Measurements from ENCODE around the gene CYP2C9.
"Not testable (repeated sequence)": the region's sequence is repeated elsewhere in the genome, so short reads cannot be mapped to it uniquely, and the experiment has no call there.

The CYP2C9 gene

DNA sequence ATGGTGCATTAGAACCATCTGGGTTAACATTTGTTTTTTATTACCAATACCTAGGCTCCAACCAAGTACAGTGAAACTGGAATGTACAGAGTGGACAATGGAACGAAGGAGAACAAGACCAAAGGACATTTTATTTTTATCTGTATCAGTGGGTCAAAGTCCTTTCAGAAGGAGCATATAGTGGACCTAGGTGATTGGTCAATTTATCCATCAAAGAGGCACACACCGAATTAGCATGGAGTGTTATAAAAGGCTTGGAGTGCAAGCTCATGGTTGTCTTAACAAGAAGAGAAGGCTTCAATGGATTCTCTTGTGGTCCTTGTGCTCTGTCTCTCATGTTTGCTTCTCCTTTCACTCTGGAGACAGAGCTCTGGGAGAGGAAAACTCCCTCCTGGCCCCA, at the start of gene CYP2C9:
CYP2C9 (plus strand) TSS at position 276 of the 400 bp plus-strand sequence; CDS start at position 301, 25 bp downstream.
- no peak for DNase-seq

GRCh38 chr10:94889123-94889522, 49.3 kb upstream of the CYP2C9 start:
- no peak for DNase-seq

DNA sequence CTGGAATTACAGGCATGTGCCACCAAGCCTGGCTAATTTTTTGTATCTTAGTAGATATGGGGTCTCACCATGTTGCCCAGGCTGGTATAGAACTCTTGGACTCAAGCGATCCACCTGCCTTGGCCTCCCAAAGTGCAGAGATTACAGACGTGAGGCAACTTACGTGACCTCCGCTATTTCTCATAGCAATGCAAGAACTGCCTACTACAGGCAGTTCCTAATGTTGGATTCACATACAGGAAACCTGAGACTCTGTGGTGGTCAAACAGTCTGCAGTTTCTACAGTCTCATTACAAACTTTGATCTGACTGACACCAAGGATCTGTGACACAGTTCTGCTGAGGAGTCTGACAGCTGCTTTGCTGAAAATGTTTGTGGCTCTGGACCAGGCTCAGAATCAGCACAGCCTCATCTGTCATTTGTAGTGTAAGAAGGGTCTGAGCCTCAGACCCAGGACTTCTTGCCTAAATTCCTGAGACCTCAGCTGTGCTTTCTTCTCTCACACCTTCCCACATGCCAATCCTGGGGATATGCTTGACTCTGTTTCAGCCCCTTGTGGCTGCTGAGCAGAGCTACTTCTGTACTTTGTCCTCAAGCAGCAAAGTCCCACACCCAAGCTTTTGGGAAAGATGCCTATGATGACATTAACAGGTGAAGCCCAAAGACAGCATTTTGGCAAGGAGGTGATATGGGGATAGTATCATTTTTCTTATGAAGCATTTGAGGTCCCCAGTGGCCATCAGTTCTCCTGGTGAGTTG, 48.0 kb upstream of the CYP2C9 start:
- no peak for DNase-seq

DNA sequence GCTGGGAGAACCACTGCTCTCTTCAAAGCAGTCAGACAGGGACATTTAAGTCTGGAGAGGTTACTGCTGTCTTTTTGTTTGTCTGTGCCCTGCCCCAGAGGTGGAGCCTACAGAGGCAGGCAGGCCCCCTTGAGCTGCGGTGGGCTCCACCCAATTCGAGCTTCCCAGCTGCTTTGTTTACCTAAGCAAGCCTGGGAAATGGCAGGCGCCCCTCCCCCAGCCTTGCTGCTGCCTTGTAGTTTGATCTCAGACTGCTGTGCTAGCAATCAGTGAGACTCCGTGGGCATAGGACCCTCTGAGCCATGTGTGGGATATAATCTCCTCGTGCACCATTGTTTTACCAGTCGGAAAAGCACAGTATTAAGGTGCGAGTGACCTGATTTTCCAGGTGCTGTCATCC, 40.0 kb upstream of the CYP2C9 start:
- not testable (repeated sequence) for DNase-seq

GRCh38 chr10:94902080-94902479, 36.4 kb upstream of the CYP2C9 start:
- DNase-seq, result no peak

DNA sequence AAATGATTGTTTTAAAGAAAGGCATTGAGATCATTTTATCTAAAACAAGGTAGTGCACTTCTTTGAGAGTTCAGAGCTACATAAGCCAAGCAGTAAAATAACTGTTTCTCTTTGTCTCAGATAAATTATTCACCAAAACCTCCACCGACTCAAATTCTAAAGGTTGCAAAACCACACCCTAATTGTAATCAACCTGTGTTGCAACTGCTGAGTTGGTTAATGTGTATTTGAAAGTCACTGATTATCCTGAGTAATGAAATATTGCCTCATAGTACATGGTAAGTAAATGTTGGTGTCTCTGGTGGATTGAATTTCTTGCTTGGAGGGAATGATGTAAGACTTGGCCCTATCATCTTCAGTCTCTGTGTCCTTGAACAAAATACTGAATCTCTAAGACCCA, 35.9 kb upstream of the CYP2C9 start:
- DNase-seq, result no peak

DNA sequence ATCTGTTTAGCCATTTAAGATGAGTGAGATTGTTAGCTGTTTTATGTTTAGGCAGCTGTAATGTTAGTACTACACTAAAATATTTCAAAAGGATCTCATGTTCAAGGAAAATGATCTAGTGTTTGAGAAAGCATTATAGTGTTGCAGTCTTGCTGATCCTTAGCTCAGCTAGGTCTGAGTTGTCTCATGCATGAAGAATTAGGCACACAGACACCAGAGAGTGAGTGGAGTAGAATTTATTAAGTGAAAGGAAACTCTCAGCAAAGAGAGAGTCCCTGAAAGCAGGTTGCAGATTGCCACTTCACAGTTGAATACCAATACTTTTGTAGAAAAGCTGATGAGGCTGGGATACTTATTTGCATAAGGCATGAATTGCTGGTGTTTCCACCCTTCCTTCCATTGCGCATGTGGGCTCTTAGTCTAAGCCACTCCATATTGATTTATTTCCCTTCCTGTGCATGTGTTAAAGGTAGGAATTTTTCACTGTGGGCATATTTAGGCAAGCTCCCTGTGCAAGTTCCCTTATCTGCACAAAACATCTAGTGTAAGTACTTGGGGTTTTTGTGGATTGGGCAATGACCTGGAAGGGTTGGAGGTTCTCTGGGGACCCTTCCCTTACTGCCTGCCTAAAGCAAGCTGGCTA, 33.8 kb upstream of the CYP2C9 start:
- not testable (repeated sequence) for DNase-seq

GRCh38 chr10:94916423-94916822, 22.0 kb upstream of the CYP2C9 start:
- no peak for DNase-seq

DNA sequence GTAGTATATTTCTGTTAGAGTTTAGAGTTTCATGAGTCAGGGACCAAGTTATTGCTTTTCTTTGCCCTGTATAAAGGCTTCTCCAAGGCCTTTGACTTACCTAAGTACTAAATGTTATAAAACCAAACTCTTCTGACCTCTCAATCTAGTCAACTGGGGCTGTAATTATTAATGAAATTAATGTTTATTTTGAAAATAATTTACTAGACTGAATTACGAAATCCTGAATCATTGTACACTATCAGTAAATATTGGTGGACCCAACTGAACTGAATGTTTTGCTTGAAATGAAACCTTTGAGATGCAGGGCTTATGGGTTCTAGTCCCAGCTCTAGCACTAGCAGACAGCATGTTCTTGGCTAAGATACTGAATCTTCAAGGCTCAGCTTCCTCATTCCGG, 1.7 kb upstream of the CYP2C9 start:
- no peak for DNase-seq

DNA sequence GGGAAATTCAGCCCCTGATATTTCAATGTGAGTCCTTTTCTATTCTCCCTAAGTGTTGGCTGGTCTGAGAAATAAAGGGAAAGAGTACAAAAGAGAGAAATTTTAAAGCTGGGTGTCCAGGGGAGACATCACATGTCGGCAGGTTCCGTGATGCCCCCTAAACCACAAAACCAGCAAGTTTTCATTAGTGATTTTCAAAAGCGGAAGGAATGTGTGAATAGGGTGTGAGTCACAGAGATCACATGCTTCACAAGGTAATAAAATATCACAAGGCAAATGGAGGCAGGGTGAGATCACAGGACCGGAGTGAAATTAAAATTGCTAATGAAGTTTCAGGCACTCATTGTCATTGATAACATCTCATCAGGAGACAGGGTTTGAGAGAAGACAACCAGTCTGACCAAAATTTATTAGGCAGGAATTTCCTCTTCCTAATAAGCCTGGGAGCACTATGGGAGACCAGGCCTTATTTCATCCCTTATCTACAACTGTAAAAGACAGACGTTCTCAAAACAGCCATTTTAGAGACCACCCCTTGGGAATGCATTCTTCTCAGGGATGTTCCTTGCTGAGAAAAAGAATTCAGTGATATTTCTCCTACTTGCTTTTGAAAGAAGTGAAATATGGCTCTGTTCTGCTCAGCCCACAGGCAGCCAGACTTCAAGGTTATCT, 5.1 kb downstream of the CYP2C9 start:
- DNase-seq, result not testable (repeated sequence)

- DNase-seq, result not testable (repeated sequence)
Measured at GRCh38 chr10:94946181-94946580, 7.7 kb downstream of the CYP2C9 start.

DNA sequence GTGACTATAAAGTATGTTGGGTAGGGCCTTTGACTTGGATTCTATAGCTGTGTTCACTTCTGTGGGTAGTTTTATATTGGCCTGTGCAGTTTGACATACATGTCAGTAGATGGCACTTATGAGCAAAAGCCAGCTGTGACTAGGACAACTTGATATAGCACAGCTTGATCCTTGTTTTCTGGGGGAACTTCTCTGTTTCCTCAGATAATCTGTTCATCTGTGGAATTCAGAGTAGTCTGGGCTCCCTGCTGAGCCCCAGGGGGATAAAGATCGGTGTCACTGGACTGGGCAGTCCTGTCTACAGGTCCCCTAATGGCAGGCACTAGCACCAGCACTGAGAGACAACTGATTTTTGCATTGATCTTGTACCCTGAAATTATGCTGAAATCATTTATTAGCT, 25.4 kb downstream of the CYP2C9 start:
- no peak for DNase-seq

DNA sequence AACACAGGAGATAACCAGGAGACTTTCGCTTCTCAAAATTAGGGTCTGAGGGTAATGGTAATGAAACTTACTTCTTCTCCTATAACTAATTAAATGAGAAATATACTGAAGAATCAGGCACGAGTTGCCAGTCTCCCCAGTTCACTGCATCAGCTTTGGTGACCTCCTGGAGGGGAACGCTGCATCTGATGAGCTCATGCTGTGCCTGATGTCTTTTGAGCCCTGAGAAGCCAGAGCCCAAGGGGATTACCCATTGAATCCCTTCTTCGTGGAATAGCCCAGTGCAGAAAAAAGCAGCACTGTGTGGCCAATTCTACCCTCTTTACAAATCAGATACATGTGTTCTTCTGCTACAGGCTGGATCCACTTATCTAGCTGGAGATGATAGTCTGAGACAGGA, 45.1 kb downstream of the CYP2C9 start:
- DNase-seq, result no peak

DNA sequence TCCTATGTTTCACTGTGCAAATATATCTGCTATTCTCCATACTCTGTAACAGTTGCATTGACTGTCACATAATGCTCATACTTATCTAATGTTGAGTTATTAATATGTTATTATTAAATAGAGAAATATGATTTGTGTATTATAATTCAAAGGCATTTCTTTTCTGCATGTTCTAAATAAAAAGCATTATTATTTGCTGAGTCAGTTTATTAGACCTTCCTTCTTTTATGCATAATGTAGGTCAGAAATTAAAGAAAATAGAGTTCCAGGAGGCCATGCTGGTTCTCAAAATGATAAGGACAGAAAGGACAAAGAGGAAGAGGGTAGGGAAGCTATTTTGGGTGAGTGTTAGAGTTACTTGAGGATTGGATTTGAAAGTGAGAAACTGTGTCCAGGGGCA, 50.7 kb downstream of the CYP2C9 start:
- no peak for DNase-seq

DNA sequence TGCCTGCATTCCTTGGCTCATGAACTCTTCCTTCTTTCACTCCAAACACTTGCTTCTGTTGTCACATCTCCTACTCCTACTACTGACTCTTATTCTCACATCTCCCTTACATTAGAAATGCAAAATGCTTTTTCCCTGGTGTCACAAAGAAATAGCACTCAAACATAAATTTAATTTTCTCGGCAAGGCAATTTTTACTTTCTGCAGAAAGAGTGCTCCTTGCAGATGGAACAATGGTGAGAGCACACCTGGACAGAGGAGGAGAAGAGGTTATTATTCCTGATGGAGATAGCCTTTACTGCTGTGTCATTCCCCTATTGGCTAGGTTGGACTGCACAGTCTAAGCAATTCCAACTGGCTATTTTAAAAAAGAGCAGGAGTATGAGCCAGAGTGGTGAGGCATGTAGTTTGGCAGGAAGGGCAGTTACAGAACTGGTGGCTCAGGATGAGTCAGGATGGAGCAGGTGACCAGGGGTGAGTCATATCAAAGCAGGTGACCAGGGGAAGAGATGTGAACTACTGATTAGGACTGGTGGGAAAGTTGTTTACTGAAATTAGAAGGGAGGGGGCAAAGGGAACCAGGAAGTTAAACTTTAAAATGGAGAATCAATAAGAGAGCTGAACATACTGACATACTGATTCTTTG, 52.9 kb downstream of the CYP2C9 start:
- DNase-seq, result no peak

- DNase-seq, result no peak
Measured at GRCh38 chr10:94992811-94993210, 54.4 kb downstream of the CYP2C9 start.

DNA sequence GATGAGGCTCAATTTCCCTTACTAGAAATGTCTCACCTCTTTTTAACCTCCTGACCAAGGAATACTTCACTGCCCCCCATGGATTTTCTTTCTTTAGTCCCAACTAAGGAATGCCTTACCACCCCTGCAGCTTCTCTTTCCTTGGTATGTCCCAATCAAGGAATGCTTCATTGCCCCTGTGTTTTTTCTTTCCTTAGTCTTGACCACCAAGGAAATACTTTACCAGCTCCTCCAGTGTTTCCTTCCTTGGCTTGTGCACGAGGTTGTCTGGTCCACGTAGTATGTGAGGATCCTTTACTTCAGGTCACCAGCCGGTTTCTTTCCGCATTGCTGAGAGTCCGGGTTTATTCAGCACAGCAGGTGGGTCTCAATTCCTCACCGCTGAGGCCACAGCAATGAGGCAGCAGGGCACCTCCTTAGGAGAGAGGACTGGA, 59.3 kb downstream of the CYP2C9 start:
- no peak for DNase-seq

GRCh38 chr10:95026461-95026860, 88.0 kb downstream of the CYP2C9 start:
- no peak for DNase-seq

GRCh38 chr10:95031656-95032055, 93.2 kb downstream of the CYP2C9 start:
- DNase-seq, result no peak

- no peak for DNase-seq
Measured at GRCh38 chr10:95034401-95034800, 95.9 kb downstream of the CYP2C9 start.

- DNase-seq, result no peak
Measured at GRCh38 chr10:95035332-95036295, 97.2 kb downstream of the CYP2C9 start.

- no peak for DNase-seq
Measured at GRCh38 chr10:95039281-95039680, 100.8 kb downstream of the CYP2C9 start.
